Type B pancreatic cell (in vitro differentiated cells): ENCODE results near the gene SOCS4. TPM values are rescaled to one million over a fixed set of nuclear protein-coding genes. Genes with fewer than 3 reads are reported as not detected.

ENCODE experiments used
- DNase-seq: peaks from one replicate; pipeline ENCODE4 v3.0.0; 2021; ENCODE audit warnings: mixed read lengths; ENCODE audit not compliant: unreplicated experiment; ENCODE audit errors: extremely low spot score
- H3K27ac Mint-ChIP-seq: 2 replicates; pipeline ENCODE4 v1.8.0; 2021; ENCODE audit warnings: mild to moderate bottlenecking, mixed read lengths
- H3K27me3 Mint-ChIP-seq: 2 replicates; pipeline ENCODE4 v1.8.0; 2021; ENCODE audit warnings: mixed read lengths
- H3K36me3 Mint-ChIP-seq: 2 replicates; pipeline ENCODE4 v1.8.0; 2021; ENCODE audit warnings: mixed read lengths
- H3K4me1 Mint-ChIP-seq: one replicate; pipeline ENCODE4 v1.8.0; 2021; ENCODE audit warnings: mixed read lengths; ENCODE audit not compliant: unreplicated experiment
- H3K4me3 Mint-ChIP-seq: 2 replicates; pipeline ENCODE4 v1.8.0; 2021; ENCODE audit warnings: mild to moderate bottlenecking, mixed read lengths
- H3K9me3 Mint-ChIP-seq: 2 replicates; pipeline ENCODE4 v1.8.0; 2021; ENCODE audit warnings: mixed read lengths
- CTCF ChIP-seq: fragments of 200-600 bp; sonication (generic); conservative IDR thresholded peaks from 2 replicates; pipeline ENCODE4 v1.5.0; 2021; ENCODE audit warnings: antibody characterized with exemption, mild to moderate bottlenecking
- long read RNA-seq: library from polyadenylated mRNA; unstranded; transcript quantifications from one replicate; pipeline ENCODE4 v2.0.0, GENCODE V29; 2020
- total RNA-seq: library from RNA; stranded (reverse); gene quantifications from 2 replicates; pipeline ENCODE4 v1.2.1, GENCODE V29; 2021; ENCODE audit warnings: low replicate concordance

SOCS4 gene
- 21.1 and 22.4 TPM in 2 replicates for total RNA-seq
- long read RNA-seq, full-length matches to known transcripts, result 7 of 14 reads
- long read RNA-seq, partial matches to known transcripts, result 0 of 14 reads
- long read RNA-seq, other reads (novel, unspliced or antisense), result 7 of 14 reads

- H3K4me1 Mint-ChIP-seq, result peaks cover 35% of the 10 kb centered on the region
- peak within 1 kb of the TSS; percentile 93 for H3K4me3 Mint-ChIP-seq
- H3K9me3 Mint-ChIP-seq, result no peaks in the 10 kb centered on the region
- peak within 1 kb of the TSS; percentile 91 for H3K27ac Mint-ChIP-seq
- DNase-seq, result peak; percentile 98
- peaks cover 5% of the 10 kb centered on the region for H3K36me3 Mint-ChIP-seq
- TF ChIP-seq CTCF, result no peak
- no peaks in the 10 kb centered on the region for H3K27me3 Mint-ChIP-seq
Measured at GRCh38 chr14:55026793-55027561, at the start of gene SOCS4, which contains the start of gene WDHD1. TSS of gene SOCS4 (plus strand) at chr14:55027236. CDS start at chr14:55043042, 15,806 bp downstream. TSS of gene WDHD1 (minus strand) at chr14:55027099. CDS start at chr14:55026787, 312 bp downstream.

GRCh38 chr14:54979039-54979438, 48.0 kb upstream of the SOCS4 start:
- no peak for TF ChIP-seq CTCF
- Mint-ChIP-seq H3K27me3 (no peaks in the 10 kb centered on the region), H3K4me3 (no peak overlapping the region), H3K36me3 (peaks cover 6% of the 10 kb centered on the region), H3K4me1 (no peaks in the 10 kb centered on the region), H3K27ac (no peak overlapping the region), H3K9me3 (no peaks in the 10 kb centered on the region)
- DNase-seq, result no peak

- Mint-ChIP-seq H3K9me3 (no peaks in the 10 kb centered on the region), H3K4me1 (no peaks in the 10 kb centered on the region), H3K27me3 (no peaks in the 10 kb centered on the region), H3K4me3 (no peak overlapping the region), H3K27ac (no peak overlapping the region), H3K36me3 (peaks cover 18% of the 10 kb centered on the region)
- DNase-seq, result no peak
- peak; percentile 70 for TF ChIP-seq CTCF
Measured at GRCh38 chr14:54981698-54982097, 45.3 kb upstream of the SOCS4 start.

GRCh38 chr14:54985156-54985555, 41.9 kb upstream of the SOCS4 start:
- no peak overlapping the region for H3K27ac Mint-ChIP-seq
- H3K36me3 Mint-ChIP-seq, result peaks cover 26% of the 10 kb centered on the region
- DNase-seq, result no peak
- no peaks in the 10 kb centered on the region for H3K4me1 Mint-ChIP-seq
- H3K4me3 Mint-ChIP-seq, result no peak overlapping the region
- no peaks in the 10 kb centered on the region for H3K9me3 Mint-ChIP-seq
- no peaks in the 10 kb centered on the region for H3K27me3 Mint-ChIP-seq
- TF ChIP-seq CTCF, result no peak

GRCh38 chr14:55000381-55000780, 26.7 kb upstream of the SOCS4 start:
- H3K4me3 Mint-ChIP-seq, result no peak overlapping the region
- H3K27ac Mint-ChIP-seq, result no peak overlapping the region
- no peak for TF ChIP-seq CTCF
- peaks cover 14% of the 10 kb centered on the region for H3K36me3 Mint-ChIP-seq
- DNase-seq, result no peak
- H3K4me1 Mint-ChIP-seq, result no peaks in the 10 kb centered on the region
- no peaks in the 10 kb centered on the region for H3K27me3 Mint-ChIP-seq
- no peaks in the 10 kb centered on the region for H3K9me3 Mint-ChIP-seq
